Activated CD4-positive, alpha-beta T cell treated with anti-CD3 and anti-CD28 coated beads, Interleukin-2, amount 50 U/mL, for 16 hours (primary cell): ENCODE measurements around the gene ADK.
"Not testable (repeated sequence)": the region's sequence is repeated elsewhere in the genome, so short reads cannot be mapped to it uniquely, and the experiment has no call there.

Experiments used
- DNase-seq: peaks from one replicate; pipeline ENCODE4 v3.0.0-alpha.2; 2020

The ADK gene

DNA sequence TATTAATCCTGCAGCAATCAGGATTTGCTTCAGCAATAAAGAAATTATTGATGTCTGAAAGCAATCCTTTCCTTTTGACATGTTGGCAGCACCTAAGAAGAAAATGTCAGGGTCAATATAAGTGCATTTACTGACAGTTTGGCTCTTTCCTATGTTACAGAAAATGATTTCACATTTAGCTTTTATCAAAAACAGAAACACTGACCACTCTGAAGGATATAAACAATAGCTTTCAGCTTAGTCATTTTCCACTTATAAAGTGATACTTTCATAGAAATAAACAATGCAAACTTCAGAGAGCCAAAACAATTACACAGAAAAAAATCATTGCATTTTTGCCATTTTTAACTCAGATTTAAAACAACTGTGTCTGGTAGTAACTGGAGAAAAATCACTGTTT, 349.8 kb downstream of the ADK start:
- no peak for DNase-seq

DNA sequence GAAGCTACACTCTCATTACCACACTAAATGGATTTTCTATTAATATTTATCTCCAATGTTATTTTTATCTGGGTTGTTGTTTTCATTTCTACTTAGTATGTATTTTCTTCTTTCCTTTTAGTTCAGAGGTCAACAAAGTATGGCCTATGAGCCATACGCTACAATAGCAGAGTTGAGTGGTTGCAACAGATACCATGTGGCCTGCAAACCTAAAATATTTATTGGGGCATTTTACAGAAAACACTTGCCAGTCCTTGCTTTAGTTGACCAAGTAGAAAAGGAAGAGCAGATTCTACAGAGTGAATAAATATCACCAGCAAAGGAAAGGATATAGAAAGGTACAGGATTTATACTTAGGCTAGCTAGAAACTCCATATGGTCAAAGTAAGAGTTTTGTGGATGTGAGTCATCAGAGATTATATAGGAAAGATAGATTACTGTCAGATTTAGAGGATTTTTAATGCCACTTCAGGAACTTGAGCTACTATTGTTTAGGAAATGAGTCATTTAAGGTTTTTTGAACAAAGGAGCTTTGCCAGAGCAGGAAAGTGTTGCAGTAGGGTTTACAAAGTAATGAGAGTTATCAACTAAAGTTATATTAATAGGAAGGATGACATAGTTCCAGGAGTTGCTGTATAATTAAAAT, 352.1 kb downstream of the ADK start:
- DNase-seq: peak; percentile 63

DNA sequence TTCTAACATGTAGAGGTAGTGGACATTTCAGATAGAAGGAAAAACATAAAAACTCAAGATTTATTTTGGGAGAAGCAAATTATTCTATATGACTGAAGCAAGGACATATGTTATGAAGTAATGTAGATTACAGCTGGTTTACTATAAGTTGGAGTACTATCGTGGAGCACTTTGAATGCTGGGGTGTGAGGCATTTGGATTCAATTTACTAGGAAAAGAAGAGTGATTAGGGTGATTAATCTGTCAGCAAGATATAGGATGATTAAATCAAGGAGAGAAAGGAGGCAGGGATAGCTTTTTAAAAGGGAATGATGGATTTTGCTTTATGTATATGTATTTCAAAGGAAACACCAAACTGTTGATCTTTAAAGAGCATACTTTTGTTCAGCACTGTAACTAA, 356.9 kb downstream of the ADK start:
- DNase-seq: no peak

DNA sequence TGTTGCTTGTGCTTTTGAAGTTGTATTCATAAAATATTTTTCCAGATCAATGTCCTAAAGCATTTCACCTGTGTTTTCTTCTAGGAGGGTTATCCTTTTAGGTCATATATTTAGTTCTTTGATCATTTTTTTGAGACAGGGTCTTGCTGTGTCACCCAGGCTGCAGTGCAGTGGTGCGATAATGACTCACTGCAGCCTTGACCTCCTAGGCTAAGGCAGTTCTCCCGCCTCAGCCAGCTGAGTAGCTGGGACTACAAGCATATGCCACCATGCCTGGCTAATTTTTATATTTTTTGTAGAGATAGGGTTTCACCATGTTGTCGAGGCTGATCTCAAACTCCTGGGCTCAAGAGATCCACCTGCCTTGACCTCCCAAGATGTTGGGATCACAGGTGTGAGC, 359.6 kb downstream of the ADK start:
- no peak for DNase-seq

DNA sequence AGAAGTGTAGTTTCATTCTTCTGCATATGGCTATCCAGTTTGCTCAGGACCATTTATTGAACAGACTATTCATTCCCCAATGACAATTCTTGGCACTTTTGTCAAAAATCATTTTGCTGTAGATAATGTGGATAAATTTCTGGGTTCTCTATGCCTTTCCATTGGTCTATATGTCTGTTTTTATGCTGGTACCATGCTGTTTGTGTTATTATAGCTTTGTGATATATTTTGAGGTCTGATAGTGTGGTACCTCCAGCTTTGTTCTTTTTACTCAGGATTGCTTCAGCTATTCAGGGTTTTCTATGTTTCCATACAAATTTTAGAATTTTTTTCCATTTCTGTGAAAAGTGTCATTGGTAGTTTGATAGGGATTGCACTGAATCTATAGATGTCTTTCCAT, 360.0 kb downstream of the ADK start:
- DNase-seq: no peak

DNA sequence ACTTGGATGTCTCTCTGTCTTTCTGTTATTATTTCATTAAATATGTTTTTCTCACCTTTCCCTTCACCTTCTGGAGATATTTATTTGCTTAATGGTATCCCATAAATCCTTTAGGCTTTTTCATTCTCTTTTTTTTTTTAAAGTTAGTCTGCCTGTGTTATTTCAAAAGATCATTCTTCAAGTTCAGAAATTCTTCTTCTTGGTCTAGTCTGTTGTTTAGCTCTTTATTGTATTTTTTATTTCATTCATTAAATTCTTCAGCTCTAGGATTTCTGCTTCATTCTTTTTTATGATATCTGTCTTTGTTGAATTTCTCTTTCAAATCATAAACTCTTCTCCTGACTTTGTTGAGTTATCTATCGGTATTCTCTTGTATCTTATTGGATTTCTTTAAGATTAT, 363.3 kb downstream of the ADK start:
- DNase-seq: no peak

DNA sequence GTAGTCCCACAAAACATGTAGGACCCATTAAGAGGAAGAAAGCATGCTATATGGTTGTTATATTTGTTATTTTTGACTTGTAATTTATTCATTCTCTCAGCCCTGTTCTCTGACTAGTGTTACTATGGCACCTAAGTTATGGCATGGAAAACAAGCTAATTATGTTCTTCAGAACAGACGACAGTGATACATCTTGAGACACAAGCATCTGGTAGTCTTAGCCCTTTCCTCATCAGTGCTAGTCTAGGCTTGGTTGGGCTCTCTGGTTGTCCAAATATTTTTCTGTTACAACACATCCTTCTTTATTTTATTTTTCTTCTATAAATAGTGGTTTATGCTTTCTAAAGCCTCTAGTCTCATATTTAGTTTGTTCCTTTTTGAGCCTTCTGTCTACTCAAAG, 367.0 kb downstream of the ADK start:
- no peak for DNase-seq

DNA sequence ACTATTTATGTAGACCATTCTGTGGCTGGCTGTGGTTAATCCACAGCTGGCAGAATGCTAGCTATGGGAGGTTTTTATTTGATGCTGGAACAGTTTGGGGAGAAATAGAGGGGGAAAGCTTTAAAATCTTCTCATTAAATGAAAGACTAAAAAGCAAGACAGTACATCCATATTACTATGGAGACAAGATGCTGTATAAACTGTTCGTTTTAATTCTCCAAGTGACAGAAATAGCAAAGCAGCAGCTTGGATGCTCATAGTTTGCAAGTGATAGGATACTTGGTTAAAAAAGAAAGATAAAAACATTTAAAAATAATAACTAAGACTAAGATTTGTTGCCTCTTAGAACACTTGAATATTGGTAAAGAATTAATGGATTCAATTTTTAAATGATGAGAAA, 370.5 kb downstream of the ADK start:
- DNase-seq: no peak

DNA sequence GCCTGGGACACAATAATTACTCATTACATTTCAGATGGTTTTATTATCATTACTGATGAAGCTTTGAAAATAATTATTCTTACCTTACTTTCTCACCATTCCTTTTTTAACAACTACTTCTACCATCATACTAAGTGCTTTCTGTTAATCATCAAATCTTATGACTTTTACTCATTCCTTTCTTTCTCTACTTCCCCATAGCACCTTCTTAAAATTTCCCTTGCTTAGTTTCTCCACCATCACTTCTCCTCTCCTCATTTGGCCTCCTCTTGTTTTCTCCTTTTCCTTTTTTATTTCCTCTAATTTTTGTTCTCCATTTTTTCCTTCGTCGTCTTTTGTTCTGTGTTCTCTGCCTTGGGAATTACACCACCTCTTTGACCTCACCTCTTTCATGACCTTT, 372.2 kb downstream of the ADK start:
- no peak for DNase-seq

DNA sequence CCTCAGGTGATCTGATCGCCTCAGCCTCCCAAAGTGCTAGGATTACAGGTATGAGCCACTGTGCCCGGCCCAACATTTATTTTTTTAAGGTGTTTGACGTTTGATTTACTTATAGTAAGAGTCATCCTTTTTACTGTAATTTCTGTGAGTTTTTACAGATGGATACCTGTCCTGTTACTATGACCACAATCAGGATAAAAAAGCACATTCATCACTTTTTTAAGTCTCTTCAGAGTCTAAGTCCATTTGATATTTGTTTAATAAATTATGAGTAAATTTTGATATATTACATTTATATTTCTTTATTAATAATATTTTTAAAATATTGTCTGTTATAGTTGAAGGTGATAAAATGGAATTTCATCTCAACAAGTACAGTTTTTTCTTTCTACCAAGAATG, 374.9 kb downstream of the ADK start:
- no peak for DNase-seq

DNA sequence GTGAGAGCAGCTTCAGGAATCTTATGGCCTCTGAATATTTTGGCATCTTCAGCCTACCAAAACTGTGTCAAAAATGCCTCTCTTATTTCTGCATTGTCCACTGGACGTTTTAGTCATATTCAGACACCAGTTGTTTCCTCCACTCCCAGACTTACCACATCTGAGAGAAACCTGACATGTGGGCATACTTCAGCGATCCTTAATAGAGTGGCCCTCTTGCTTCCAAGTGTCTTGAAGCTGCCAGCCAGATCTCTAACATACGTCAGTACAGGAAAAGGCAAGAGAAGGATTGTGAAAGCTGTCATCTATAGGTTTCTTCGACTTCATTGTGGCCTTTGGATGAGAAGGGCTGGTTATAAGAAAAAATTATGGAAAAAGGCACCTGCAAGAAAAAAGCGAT, 376.6 kb downstream of the ADK start:
- not testable (repeated sequence) for DNase-seq

DNA sequence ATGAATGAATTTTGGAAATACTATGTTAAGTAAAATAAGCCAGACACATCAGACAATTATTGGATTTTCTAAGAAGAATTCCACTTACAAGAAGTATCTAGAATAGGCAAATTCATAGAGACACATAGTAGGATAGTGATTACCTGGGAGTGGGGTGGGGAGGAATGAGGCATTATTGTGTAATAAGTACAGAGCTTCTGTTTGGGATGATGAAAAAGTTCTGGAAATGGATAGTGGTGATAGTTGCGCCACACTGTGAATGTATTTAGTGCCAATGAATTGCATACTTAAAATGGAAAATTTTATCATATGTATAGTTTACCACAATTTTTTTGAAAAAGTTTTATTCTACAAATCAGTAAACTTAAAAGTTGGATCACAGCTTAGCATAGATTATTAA, 378.2 kb downstream of the ADK start:
- no peak for DNase-seq

DNA sequence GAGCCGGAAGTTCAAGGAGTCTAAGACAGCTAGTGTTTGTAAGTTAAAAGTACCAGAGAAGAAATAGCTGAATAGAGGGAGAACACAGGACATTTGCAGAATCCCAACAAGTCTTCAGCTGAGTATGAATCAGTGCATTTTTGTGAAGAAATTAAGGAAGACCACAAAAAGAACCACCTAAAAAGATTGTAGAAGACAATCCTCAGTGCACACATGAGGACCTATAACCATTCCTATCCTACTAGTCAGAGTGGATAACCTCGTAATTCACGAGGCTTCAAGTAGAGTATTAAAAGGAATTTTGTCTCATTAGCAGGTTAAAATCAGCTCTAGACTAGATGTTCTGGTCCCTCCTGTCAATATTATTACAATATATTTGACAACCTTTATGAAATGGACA, 380.0 kb downstream of the ADK start:
- DNase-seq: no peak

DNA sequence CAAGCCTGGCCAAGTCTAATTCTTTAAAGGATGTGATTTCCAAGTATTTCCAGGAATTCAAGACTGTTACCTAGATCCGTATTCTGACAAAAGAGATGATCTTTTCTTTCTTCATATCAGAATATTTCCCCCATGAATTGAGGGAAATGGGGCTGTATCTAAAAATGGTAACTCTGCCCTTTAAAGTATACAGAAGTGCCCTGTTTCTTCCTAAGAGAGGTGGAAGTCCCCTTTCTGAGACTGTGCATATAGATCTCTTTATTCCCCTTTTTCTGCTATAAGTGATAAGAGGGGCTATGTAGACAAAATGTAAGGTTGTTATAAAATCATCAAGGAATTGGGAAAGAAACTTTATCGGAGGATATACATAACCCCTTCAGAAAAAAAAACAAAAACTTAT, 388.3 kb downstream of the ADK start:
- no peak for DNase-seq

DNA sequence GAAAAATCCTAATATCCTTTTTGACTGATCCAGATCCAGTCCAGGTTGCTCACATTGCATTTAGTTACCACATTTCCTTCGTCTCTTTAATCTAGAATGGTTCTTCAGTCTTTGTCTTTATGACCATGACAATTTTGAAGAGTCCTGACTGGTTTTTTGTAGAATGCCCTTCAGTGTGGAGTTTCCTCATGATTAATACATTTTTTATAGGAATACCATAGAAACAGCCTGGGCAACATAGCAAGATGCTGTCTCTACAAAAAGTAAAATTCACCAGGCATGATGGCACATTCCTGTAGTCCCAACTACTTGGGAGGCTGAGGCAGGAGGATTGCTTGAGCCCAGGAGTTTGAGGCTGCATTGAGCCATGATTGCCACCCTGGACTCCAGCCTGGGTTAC, 390.4 kb downstream of the ADK start:
- no peak for DNase-seq

DNA sequence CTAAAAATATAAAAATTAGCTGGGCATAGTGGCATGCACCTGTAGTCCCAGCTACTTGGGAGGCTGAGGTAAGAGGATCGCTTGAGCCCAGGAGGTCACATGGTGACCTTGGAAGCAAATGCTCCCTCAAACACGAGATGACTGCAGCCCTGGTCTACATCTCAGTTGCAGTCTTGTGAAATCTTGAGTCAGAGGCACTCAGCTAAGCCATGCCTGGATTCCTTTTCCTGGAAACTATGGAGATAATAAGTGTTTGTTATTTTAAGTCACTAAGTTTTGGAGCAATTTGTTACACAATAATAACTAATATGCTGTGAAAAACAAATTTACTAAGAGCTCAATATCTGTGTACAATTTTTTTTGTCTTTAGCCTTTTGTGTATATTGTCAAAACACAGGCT, 391.1 kb downstream of the ADK start:
- DNase-seq: no peak

DNA sequence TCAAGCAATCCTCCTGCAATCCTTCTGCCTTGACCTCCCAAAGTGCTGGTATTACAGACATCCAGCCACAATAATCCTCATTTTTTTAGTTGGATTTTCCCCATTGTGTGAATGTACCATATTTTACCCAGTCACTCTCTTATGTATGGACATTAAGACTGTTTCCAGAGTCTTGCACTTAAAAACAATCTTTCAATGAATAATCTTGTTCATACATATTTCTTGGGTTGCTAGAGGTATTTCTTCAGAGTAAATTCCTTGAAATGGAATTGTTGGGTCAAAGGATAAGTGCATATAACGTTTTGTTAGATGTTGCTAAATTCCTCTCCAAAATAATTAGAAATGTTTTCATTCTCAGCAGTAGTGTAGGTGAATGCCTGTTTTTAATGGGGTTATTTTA, 392.3 kb downstream of the ADK start:
- DNase-seq: no peak

DNA sequence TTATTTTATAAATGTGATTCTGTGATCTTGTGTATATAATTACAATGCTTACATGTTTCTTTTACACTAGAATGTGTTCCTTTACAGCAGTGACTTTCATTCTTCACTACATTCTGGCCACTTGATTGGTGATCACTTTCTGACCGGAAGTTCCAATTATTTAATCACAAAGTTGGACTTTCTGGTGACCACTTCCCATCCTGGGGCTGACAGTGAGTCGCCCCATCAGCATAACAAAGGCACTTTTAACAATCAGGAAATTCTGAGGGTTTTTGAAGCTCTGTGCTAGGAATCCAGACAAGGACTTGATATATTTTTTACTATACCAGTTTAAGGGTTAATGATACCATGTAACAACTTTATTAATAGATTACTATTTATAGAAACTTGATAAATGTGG, 393.1 kb downstream of the ADK start:
- no peak for DNase-seq

DNA sequence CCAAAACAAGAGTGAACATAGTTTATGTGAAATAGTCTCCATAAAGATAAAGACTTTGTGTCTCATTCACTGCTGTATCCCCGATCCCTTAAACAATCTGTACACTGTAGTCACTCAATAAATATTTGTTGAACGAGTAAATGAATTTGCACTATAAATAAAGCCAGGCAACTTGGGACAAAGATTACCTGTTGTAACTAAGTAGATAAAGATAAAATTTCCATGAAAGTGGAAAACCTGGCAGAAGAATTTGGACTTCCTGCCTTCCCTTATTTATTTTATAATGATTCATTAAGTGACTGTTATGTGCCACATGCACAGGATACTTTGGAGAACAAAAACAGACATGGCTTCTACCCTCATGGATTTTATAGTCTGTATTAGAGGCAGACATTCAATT, 397.7 kb downstream of the ADK start:
- no peak for DNase-seq

DNA sequence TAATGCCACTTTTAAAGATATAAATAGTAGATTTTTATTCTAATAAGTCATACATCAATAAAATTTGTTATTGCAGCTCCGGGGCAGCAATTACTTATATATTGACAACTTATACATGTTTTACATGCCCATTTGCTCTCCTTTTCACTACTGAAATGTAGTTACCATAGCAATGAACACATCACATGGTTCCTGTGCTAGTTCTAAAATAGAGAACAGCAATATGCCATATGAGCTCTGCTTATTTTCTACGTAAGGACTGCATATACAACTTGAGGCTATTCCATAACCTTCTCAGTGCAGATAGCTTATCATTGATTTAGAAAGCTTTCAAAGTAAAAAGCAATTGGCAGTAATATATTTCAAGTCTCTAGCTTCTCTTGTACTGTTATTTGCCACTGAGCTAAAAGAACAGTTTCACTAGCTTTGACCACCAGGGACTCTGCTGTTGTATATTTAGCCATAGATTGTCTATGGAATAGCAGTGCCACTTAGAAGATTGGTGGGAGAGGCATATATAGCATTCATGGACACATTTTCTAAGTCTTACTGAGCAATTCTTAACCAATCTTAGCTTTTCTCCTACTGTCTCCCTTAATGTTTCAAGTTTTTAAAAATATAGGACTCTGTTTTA, 405.2 kb downstream of the ADK start:
- DNase-seq: no peak

DNA sequence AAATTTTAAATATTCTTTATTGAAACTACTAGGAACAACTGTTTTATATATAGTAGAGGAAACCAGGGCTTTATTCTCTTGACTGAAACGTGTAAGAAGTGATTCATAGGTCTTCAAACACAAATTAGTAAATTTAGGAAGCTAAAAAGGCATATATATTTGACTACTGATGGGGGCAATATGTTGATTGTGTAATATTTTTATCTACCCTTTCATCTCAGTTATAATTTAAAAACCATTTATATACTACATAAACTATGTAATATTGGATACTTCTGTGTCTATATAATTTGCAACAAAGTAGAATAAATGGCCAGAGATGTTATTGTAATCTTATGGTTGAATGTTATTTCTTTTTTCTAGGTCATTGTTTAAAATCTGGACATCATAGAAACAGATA, 406.1 kb downstream of the ADK start:
- DNase-seq: no peak

DNA sequence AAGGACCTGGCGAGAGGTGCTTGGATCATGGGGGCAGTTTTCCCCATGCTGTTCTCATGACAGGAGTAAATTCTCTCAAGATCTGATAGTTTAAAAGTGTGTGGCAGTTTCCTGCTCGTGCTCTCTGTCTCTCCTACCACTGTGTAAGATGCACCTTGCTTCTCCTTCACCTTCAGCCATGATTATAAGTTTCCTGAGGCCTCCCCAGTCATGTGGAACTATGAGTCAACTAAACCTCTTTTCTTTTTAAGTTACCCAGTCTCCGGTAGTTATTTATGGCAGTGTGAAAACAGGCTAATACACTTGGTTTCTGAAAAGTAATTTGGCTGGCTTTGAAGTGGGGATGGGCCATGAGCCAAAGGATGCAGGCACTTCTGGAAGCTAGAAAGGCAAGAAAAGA, 407.4 kb downstream of the ADK start:
- no peak for DNase-seq

DNA sequence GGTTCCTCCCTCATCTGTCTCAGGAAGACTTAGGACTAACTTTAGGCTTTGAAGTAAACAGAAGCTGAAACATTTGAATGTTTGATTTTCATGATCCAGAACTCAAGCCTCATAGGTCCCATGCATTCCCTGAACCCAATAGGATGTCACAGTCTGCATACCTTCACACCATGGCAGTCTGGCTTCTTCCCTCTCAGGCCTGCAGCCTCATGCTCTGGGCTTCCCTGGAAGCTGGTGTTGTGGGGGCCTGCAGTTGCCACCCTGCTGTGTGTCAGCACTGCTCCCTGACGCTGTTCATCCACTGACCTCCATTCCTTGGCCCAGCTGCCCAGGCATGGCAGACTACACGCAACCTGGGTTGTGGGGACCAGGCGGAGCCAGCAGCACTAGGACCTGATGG, 407.9 kb downstream of the ADK start:
- DNase-seq: no peak

DNA sequence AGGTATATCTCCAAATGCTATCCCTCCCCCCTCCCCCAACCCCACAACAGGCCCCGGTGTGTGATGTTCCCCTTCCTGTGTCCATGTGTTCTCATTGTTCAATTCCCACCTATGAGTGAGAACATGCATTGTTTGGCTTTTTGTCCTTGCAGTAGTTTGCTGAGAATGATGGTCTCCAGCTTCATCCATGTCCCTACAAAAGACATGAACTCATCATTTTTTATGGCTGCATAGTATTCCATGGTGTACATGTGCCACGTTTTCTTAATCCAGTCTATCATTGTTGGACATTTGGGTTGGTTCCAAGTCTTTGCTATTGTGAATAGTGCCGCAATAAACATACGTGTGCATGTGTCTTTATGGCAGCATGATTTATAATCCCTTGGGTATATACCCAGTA, 417.9 kb downstream of the ADK start:
- not testable (repeated sequence) for DNase-seq

DNA sequence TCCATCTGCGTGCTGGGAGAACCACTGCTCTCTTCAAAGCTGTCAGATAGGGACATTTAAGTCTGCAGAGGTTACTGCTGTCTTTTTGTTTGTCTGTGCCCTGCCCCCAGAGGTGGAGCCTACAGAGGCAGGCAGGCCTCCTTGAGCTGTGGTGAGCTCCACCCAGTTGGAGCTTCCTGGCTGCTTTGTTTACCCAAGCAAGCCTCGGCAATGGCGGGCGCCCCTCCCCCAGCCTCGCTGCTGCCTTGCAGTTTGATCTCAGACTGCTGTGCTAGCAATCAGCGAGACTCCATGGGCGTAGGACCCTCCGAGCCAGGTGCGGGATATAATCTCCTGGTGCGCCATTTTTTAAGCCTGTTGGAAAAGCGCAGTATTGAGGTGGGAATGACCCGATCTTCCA, 422.5 kb downstream of the ADK start:
- DNase-seq: not testable (repeated sequence)
